ENCODE results near the gene ANKRD50. TPM values are rescaled to one million over a fixed set of nuclear protein-coding genes. Genes with fewer than 3 reads are reported as not detected.

ANKRD50 gene
- total and polyA plus RNA-seq, 2 of the 4 experiments (the other 2 are of a cell fraction) = 8.1 to 35.3 TPM

DNA sequence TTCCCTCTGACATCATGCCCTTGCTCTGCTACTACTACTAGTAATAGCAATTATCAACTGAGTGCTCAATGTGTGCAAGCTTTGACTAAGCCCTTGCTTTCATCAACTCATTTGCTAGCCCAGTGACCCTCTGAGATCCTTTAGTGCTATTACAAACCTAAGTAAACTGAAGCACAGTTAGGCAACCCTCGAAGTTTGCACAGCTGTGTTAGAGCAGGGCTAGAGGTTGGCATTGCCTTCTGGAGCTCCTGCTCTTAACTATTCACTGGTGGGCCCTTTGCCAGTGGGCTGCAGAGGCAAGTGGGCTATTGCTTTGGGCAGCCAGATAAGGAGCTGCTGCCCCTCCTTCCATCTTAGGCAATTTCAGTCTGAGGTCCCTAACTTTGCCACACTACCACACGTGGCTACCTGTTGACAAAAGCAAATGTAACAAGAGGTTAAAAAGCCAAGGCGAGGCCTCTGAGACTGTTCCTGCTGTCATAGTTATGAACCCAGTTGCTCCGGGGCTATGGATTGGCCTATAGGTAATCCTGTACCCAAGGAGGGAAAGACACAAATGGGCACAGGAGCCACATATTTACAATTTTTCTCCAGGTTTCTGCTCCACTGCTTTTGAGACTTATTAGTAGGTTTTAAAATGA lies 41.5 kb upstream of the ANKRD50 start:
- dilution Hi-C loops (cut with HindIII; ENCODE audit: low sequenced_read_pairs, unreplicated experiment) (no loop called here), in situ Hi-C loops (cut with MboI; ENCODE audit: low sequenced_read_pairs) (no loop called here), intact Hi-C loops (cut with micrococcal nuclease) (no loop called here)
- DNase-seq = peak; percentile 41
- H4K8ac ChIP-seq (ENCODE audit: low read depth in 2 of 2, low read length in 2 of 2) = no peak overlapping the region
- peaks cover 8% of the 10 kb centered on the region for H3K4me1 ChIP-seq (ENCODE audit: control insufficient read depth, insufficient read depth, low read length)
- peak overlapping the region; percentile 43 for H2BK5ac ChIP-seq (ENCODE audit: low read depth, low read length, poor library complexity, severe bottlenecking)
- TF ChIP-seq, protein P1, sequence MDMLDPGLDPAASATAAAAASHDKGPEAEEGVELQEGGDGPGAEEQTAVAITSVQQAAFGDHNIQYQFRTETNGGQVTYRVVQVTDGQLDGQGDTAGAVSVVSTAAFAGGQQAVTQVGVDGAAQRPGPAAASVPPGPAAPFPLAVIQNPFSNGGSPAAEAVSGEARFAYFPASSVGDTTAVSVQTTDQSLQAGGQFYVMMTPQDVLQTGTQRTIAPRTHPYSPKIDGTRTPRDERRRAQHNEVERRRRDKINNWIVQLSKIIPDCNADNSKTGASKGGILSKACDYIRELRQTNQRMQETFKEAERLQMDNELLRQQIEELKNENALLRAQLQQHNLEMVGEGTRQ (IDR thresholded peaks at IDR 0.05; ENCODE audit: low read depth, low read length) = no peak
- TF ChIP-seq, protein P2, sequence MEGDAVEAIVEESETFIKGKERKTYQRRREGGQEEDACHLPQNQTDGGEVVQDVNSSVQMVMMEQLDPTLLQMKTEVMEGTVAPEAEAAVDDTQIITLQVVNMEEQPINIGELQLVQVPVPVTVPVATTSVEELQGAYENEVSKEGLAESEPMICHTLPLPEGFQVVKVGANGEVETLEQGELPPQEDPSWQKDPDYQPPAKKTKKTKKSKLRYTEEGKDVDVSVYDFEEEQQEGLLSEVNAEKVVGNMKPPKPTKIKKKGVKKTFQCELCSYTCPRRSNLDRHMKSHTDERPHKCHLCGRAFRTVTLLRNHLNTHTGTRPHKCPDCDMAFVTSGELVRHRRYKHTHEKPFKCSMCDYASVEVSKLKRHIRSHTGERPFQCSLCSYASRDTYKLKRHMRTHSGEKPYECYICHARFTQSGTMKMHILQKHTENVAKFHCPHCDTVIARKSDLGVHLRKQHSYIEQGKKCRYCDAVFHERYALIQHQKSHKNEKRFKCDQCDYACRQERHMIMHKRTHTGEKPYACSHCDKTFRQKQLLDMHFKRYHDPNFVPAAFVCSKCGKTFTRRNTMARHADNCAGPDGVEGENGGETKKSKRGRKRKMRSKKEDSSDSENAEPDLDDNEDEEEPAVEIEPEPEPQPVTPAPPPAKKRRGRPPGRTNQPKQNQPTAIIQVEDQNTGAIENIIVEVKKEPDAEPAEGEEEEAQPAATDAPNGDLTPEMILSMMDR (conservative IDR thresholded peaks at IDR 0.05; ENCODE audit: low read depth, low read length) = no peak
- no peak for TF ChIP-seq RAD21 (IDR thresholded peaks at IDR 0.05; ENCODE audit: low read length)
- TF ChIP-seq CEBPB (IDR thresholded peaks at IDR 0.05; ENCODE audit: low read depth, low read length) = no peak
- no peak for TF ChIP-seq SMC3 (IDR thresholded peaks at IDR 0.05; ENCODE audit: low read depth, low read length)
- TF ChIP-seq BHLHE40 (IDR thresholded peaks at IDR 0.05; ENCODE audit: low read depth, low read length) = no peak
- no peak for TF ChIP-seq FOS (IDR thresholded peaks at IDR 0.05; ENCODE audit: low read depth, low read length)
- TF ChIP-seq CHD1 (IDR thresholded peaks at IDR 0.05; ENCODE audit: low read depth, low read length) = no peak
- no peak for TF ChIP-seq NFE2L2 (IDR thresholded peaks at IDR 0.05; ENCODE audit: low read depth, low read length)
- TF ChIP-seq RFX5 (IDR thresholded peaks at IDR 0.05; ENCODE audit: low read depth, low read length) = no peak
- no peak overlapping the region for H2BK15ac ChIP-seq (ENCODE audit: low read depth, low read length)
- no peak overlapping the region for H3K9ac ChIP-seq (ENCODE audit: low read depth, low read length)
- CTCF ChIA-PET = no interaction called here
- H3K4ac ChIP-seq (ENCODE audit: low read depth, low read length) = no peak overlapping the region
- POLR2A ChIA-PET (ENCODE audit: unreplicated experiment) = interaction anchor here (0.6 kb wide), 1 partner anchor 183 kb away, joined by 4 read pairs; no protein-coding TSS in a partner anchor
- peak overlapping the region; percentile 3; the same call in 1 of the 2 replicates for H3K4me2 ChIP-seq (ENCODE audit: low read depth, low read length)
- 100% methylated on average over 1 of the region's 4 CpGs; no CpG with 5 or more reads in 1 of the 2 experiments for WGBS, 2 experiments (ENCODE audit: extremely low coverage in 2 of 2, insufficient read length in 1 of 2)
- no peaks in the 10 kb centered on the region for H3K27me3 ChIP-seq (ENCODE audit: control insufficient read depth, insufficient read depth, low read length)
- H3K18ac ChIP-seq (ENCODE audit: low read depth, low read length) = peak overlapping the region; percentile 63
- no peak overlapping the region for H3K4me3 ChIP-seq (ENCODE audit: insufficient read depth, low read depth, low read length)
- ATAC-seq (ENCODE audit: low read depth) = peak; percentile 54
- no peaks in the 10 kb centered on the region for H3K9me1 ChIP-seq (ENCODE audit: insufficient read depth, low read length)
- no peak overlapping the region for H2AK5ac ChIP-seq (ENCODE audit: low read depth, low read length)
- H3K9me3 ChIP-seq (ENCODE audit: control insufficient read depth, insufficient read depth, low read length) = no peaks in the 10 kb centered on the region
- H2BK120ac ChIP-seq (ENCODE audit: low read depth, low read length) = peak overlapping the region; percentile 32
- H2AFZ ChIP-seq (replicated peaks; ENCODE audit: low read length, poor library complexity) = peak overlapping the region; percentile 67
- no peak overlapping the region for H3K56ac ChIP-seq (ENCODE audit: extremely low read depth, insufficient read depth, low read length)
- no peaks in the 10 kb centered on the region for H3K36me3 ChIP-seq (ENCODE audit: control insufficient read depth, insufficient read depth, low read length)
- H4K5ac ChIP-seq (ENCODE audit: low read depth, low read length) = peak overlapping the region; percentile 45; the same call in 1 of the 2 replicates
- H2BK20ac ChIP-seq (ENCODE audit: low read depth, low read length) = 0 out of 2 replicates have a peak overlapping the region, but pooled peaks have one; percentile 9
- H2AK9ac ChIP-seq (replicated peaks; ENCODE audit: low read depth, low read length, poor library complexity) = no peak overlapping the region
- no TSS peak for BruUV-seq (replicated peaks)
- no peaks in the 10 kb centered on the region for H3K79me1 ChIP-seq (ENCODE audit: low read depth in 1 of 2, low read length in 2 of 2)
- H4K20me1 ChIP-seq (ENCODE audit: insufficient read depth, low read length) = no peaks in the 10 kb centered on the region
- H3K23ac ChIP-seq (ENCODE audit: low read depth, low read length) = no peak overlapping the region
- H4K91ac ChIP-seq (ENCODE audit: insufficient read depth, low read depth, low read length) = 0 out of 2 replicates have a peak overlapping the region, but pooled peaks have one; percentile 12
- peak overlapping the region; percentile 63; the same call in 1 of the 2 replicates for H3K27ac ChIP-seq (ENCODE audit: insufficient read depth, low read length)
- H3K14ac ChIP-seq (replicated peaks; ENCODE audit: low read depth, low read length) = no peak overlapping the region

Measured in IMR-90 (cell line).